Measurements from ENCODE around the gene HPX. TPM values are rescaled to one million over a fixed set of nuclear protein-coding genes. Genes with fewer than 3 reads are reported as not detected.

HPX gene
- total and polyA plus RNA-seq, 2 of the 4 experiments (the other 2 are of a cell fraction): 0.36 to 1.4 TPM

DNA sequence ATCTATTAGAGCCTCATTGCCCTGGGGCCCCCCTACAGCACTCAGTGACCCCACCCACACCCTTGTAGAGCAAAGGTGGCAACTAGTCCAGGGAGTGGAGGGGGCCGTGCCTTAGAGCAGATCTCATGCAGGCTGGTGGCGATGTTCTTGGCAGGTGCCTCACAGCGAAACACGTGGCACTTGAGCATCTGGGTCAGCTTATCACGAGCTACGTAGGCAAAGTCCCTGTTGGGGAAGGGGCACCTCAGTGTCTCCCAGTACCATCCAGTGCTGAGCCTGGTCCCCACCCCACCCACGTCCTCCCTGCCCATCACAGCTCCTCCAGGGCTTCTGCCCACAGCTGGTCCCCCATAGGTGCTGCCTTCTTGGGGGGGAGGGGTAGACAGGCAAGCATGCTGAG lies 39.3 kb downstream of the HPX start:
- Histone ChIP-seq H4K5ac (ENCODE audit: low read depth, low read length) (no peak overlapping the region), H3K27me3 (ENCODE audit: control insufficient read depth, insufficient read depth, low read length) (no peaks in the 10 kb centered on the region), H4K91ac (ENCODE audit: insufficient read depth, low read depth, low read length) (no peak overlapping the region), H3K4me3 (ENCODE audit: insufficient read depth, low read depth, low read length) (no peak overlapping the region), H3K23ac (ENCODE audit: low read depth, low read length) (no peak overlapping the region), H3K14ac (replicated peaks; ENCODE audit: low read depth, low read length) (no peak overlapping the region), H3K18ac (ENCODE audit: low read depth, low read length) (no peak overlapping the region), H3K4me2 (ENCODE audit: low read depth, low read length) (no peak overlapping the region), H2BK120ac (ENCODE audit: low read depth, low read length) (no peak overlapping the region), H3K36me3 (ENCODE audit: control insufficient read depth, insufficient read depth, low read length) (peaks cover 26% of the 10 kb centered on the region), H2BK5ac (ENCODE audit: low read depth, low read length, poor library complexity, severe bottlenecking) (no peak overlapping the region), H3K27ac (ENCODE audit: insufficient read depth, low read length) (no peak overlapping the region), H2AK9ac (replicated peaks; ENCODE audit: low read depth, low read length, poor library complexity) (no peak overlapping the region), H2BK20ac (ENCODE audit: low read depth, low read length) (no peak overlapping the region), H2BK15ac (ENCODE audit: low read depth, low read length) (no peak overlapping the region), H3K4ac (ENCODE audit: low read depth, low read length) (no peak overlapping the region), H3K9me1 (ENCODE audit: insufficient read depth, low read length) (peaks cover 50% of the 10 kb centered on the region), H4K8ac (ENCODE audit: low read depth in 2 of 2, low read length in 2 of 2) (no peak overlapping the region), H2AK5ac (ENCODE audit: low read depth, low read length) (no peak overlapping the region), H4K20me1 (ENCODE audit: insufficient read depth, low read length) (peaks cover 8% of the 10 kb centered on the region; the same call in 1 of the 2 replicates), H3K9ac (ENCODE audit: low read depth, low read length) (no peak overlapping the region), H2AFZ (replicated peaks; ENCODE audit: low read length, poor library complexity) (no peak overlapping the region), H3K4me1 (ENCODE audit: control insufficient read depth, insufficient read depth, low read length) (peaks cover 17% of the 10 kb centered on the region), H3K79me1 (ENCODE audit: low read depth in 1 of 2, low read length in 2 of 2) (peaks cover 4 to 13% of the 10 kb centered on the region in 2 experiments), H3K56ac (ENCODE audit: extremely low read depth, insufficient read depth, low read length) (no peak overlapping the region), H3K9me3 (ENCODE audit: control insufficient read depth, insufficient read depth, low read length) (no peaks in the 10 kb centered on the region)
- ATAC-seq (ENCODE audit: low read depth) (no peak), DNase-seq (no peak)
- dilution Hi-C loops (cut with HindIII; ENCODE audit: low sequenced_read_pairs, unreplicated experiment): no loop called here
- ChIA-PET CTCF (no interaction called here), POLR2A (ENCODE audit: unreplicated experiment) (no interaction called here)
- BruUV-seq (replicated peaks): no TSS peak
- 94% methylated on average over 3 of the region's 7 CpGs; no CpG with 5 or more reads in 1 of the 2 experiments for WGBS, 2 experiments (ENCODE audit: extremely low coverage in 2 of 2, insufficient read length in 1 of 2)
- in situ Hi-C loops (cut with MboI; ENCODE audit: low sequenced_read_pairs): no loop called here
- intact Hi-C loops (cut with micrococcal nuclease): no loop called here
- TF ChIP-seq RCOR1 (IDR thresholded peaks at IDR 0.05; ENCODE audit: insufficient replicate concordance, low read length): no peak
- TF ChIP-seq, protein P1, sequence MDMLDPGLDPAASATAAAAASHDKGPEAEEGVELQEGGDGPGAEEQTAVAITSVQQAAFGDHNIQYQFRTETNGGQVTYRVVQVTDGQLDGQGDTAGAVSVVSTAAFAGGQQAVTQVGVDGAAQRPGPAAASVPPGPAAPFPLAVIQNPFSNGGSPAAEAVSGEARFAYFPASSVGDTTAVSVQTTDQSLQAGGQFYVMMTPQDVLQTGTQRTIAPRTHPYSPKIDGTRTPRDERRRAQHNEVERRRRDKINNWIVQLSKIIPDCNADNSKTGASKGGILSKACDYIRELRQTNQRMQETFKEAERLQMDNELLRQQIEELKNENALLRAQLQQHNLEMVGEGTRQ (IDR thresholded peaks at IDR 0.05; ENCODE audit: low read depth, low read length): no peak
- no peak for TF ChIP-seq MXI1 (IDR thresholded peaks at IDR 0.05; ENCODE audit: borderline replicate concordance, low read depth, low read length)
- no peak for TF ChIP-seq CEBPB (IDR thresholded peaks at IDR 0.05; ENCODE audit: low read depth, low read length)
- TF ChIP-seq SMC3 (IDR thresholded peaks at IDR 0.05; ENCODE audit: low read depth, low read length): no peak
- TF ChIP-seq RAD21 (IDR thresholded peaks at IDR 0.05; ENCODE audit: low read length): no peak
- TF ChIP-seq FOS (IDR thresholded peaks at IDR 0.05; ENCODE audit: low read depth, low read length): no peak
- TF ChIP-seq MAZ (IDR thresholded peaks at IDR 0.05; ENCODE audit: borderline replicate concordance, low read depth, low read length): no peak
- no peak for TF ChIP-seq BHLHE40 (IDR thresholded peaks at IDR 0.05; ENCODE audit: low read depth, low read length)
- TF ChIP-seq, protein P2, sequence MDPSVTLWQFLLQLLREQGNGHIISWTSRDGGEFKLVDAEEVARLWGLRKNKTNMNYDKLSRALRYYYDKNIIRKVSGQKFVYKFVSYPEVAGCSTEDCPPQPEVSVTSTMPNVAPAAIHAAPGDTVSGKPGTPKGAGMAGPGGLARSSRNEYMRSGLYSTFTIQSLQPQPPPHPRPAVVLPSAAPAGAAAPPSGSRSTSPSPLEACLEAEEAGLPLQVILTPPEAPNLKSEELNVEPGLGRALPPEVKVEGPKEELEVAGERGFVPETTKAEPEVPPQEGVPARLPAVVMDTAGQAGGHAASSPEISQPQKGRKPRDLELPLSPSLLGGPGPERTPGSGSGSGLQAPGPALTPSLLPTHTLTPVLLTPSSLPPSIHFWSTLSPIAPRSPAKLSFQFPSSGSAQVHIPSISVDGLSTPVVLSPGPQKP (IDR thresholded peaks at IDR 0.05; ENCODE audit: borderline replicate concordance, low read depth, low read length): no peak
- no peak for TF ChIP-seq RFX5 (IDR thresholded peaks at IDR 0.05; ENCODE audit: low read depth, low read length)
- no peak for TF ChIP-seq MAFK (IDR thresholded peaks at IDR 0.05; ENCODE audit: low read depth, low read length)
- TF ChIP-seq, protein P3, sequence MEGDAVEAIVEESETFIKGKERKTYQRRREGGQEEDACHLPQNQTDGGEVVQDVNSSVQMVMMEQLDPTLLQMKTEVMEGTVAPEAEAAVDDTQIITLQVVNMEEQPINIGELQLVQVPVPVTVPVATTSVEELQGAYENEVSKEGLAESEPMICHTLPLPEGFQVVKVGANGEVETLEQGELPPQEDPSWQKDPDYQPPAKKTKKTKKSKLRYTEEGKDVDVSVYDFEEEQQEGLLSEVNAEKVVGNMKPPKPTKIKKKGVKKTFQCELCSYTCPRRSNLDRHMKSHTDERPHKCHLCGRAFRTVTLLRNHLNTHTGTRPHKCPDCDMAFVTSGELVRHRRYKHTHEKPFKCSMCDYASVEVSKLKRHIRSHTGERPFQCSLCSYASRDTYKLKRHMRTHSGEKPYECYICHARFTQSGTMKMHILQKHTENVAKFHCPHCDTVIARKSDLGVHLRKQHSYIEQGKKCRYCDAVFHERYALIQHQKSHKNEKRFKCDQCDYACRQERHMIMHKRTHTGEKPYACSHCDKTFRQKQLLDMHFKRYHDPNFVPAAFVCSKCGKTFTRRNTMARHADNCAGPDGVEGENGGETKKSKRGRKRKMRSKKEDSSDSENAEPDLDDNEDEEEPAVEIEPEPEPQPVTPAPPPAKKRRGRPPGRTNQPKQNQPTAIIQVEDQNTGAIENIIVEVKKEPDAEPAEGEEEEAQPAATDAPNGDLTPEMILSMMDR (conservative IDR thresholded peaks at IDR 0.05; ENCODE audit: low read depth, low read length): no peak
- TF ChIP-seq CHD1 (IDR thresholded peaks at IDR 0.05; ENCODE audit: low read depth, low read length): no peak
- no peak for TF ChIP-seq POLR2A (IDR thresholded peaks at IDR 0.05; ENCODE audit: low read depth, low read length)
- TF ChIP-seq NFE2L2 (IDR thresholded peaks at IDR 0.05; ENCODE audit: low read depth, low read length): no peak
